Measurements from ENCODE around the gene SERTAD2.

DNA sequence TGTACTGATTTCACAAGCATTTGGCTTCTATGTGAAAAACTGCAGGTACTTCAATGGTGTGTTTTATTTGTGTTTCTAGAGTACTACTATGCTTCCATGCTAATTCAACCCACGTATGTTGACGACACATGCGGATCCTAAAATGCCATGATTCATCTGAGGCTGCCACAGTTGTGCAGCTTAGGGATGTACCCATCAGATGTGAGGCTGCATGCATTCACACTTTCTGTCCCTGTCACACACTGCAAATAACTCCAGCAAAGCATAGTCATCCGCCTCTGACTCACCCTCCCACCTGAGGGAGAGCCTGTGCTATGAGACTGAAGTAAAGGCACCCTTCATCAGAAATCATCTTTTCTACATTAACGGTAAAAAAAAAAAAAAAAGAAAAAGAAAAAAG is 22.1 kb upstream of the SERTAD2 start:
- TF ChIP-seq, protein P1, sequence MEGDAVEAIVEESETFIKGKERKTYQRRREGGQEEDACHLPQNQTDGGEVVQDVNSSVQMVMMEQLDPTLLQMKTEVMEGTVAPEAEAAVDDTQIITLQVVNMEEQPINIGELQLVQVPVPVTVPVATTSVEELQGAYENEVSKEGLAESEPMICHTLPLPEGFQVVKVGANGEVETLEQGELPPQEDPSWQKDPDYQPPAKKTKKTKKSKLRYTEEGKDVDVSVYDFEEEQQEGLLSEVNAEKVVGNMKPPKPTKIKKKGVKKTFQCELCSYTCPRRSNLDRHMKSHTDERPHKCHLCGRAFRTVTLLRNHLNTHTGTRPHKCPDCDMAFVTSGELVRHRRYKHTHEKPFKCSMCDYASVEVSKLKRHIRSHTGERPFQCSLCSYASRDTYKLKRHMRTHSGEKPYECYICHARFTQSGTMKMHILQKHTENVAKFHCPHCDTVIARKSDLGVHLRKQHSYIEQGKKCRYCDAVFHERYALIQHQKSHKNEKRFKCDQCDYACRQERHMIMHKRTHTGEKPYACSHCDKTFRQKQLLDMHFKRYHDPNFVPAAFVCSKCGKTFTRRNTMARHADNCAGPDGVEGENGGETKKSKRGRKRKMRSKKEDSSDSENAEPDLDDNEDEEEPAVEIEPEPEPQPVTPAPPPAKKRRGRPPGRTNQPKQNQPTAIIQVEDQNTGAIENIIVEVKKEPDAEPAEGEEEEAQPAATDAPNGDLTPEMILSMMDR (IDR thresholded peaks at IDR 0.05), result no peak
- TF ChIP-seq EZH2 (IDR thresholded peaks at IDR 0.05), result no peak

All from neural progenitor cell (in vitro differentiated cells).